ENCODE results near the gene PRPF4. TPM values are rescaled to one million over a fixed set of nuclear protein-coding genes. Genes with fewer than 3 reads are reported as not detected.

Gene PRPF4
- total and polyA plus RNA-seq, 9 of the 15 experiments (the other 6 are each of a cell fraction or from before 2014, with no cell fraction given) = 25.8 to 66.0 (median 39.8) TPM

DNA sequence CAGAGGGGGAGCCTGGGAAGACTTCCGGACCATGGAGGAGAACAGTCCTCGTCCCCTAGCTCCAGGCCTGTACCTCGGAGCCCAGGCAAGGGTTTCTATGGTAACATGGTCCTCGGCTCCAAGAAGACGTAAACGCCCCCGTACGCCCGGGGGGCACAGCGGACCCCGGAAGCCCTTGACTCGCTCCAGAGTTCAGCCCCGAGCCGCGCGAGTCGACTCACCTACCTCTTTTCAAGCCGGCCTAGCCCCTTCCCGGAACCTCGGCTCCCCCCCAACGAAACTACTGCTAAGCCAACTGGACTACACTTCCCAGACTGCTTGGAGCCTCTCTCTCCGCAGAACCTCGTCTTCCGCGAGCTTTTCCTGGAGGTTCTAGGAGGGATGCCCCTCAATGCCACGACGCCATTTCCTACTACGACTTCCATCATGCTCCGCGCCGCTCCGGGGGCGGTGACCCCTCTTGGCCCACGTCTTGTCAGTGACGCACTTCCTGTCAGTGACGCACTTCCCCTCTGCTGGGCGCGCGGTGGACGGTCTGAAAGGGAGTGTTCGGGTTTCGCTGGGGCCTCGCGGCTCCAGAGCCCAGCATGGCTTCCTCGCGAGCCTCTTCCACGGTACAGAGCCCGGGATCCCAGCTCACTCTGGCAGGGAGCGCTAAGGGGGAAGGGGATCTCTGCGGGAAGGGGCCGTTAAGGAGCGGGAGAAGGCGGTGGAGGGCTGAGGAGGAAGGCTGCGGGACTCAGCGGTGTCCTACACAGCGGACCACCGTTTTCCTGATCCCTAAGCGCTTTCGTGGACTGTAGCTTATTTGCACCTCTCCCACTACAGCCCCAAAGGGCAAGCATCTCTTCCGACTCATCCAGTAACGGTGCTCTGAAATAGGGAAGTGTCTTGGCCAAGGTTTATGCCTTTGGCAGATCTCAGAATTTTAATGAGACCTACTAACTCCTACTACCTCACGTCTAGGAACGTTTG lies at the start of gene PRPF4, which contains the start of gene CDC26 (continued):
- TF ChIP-seq, protein P1, sequence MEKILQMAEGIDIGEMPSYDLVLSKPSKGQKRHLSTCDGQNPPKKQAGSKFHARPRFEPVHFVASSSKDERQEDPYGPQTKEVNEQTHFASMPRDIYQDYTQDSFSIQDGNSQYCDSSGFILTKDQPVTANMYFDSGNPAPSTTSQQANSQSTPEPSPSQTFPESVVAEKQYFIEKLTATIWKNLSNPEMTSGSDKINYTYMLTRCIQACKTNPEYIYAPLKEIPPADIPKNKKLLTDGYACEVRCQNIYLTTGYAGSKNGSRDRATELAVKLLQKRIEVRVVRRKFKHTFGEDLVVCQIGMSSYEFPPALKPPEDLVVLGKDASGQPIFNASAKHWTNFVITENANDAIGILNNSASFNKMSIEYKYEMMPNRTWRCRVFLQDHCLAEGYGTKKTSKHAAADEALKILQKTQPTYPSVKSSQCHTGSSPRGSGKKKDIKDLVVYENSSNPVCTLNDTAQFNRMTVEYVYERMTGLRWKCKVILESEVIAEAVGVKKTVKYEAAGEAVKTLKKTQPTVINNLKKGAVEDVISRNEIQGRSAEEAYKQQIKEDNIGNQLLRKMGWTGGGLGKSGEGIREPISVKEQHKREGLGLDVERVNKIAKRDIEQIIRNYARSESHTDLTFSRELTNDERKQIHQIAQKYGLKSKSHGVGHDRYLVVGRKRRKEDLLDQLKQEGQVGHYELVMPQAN (IDR thresholded peaks at IDR 0.05; ENCODE audit: borderline replicate concordance) = peak; percentile 93
- peak; percentile 33; the same call in 1 of the 2 replicates for TF ChIP-seq ZNF324 (CRISPR knock-in tag; IDR thresholded peaks at IDR 0.05)
- TF ChIP-seq, protein P2, sequence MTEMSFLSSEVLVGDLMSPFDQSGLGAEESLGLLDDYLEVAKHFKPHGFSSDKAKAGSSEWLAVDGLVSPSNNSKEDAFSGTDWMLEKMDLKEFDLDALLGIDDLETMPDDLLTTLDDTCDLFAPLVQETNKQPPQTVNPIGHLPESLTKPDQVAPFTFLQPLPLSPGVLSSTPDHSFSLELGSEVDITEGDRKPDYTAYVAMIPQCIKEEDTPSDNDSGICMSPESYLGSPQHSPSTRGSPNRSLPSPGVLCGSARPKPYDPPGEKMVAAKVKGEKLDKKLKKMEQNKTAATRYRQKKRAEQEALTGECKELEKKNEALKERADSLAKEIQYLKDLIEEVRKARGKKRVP (CRISPR knock-in tag; IDR thresholded peaks at IDR 0.05) = no peak
- peak; percentile 6; the same call in 1 of the 2 replicates for TF ChIP-seq TCF3 (CRISPR knock-in tag; IDR thresholded peaks at IDR 0.05)
- TF ChIP-seq, protein P3, sequence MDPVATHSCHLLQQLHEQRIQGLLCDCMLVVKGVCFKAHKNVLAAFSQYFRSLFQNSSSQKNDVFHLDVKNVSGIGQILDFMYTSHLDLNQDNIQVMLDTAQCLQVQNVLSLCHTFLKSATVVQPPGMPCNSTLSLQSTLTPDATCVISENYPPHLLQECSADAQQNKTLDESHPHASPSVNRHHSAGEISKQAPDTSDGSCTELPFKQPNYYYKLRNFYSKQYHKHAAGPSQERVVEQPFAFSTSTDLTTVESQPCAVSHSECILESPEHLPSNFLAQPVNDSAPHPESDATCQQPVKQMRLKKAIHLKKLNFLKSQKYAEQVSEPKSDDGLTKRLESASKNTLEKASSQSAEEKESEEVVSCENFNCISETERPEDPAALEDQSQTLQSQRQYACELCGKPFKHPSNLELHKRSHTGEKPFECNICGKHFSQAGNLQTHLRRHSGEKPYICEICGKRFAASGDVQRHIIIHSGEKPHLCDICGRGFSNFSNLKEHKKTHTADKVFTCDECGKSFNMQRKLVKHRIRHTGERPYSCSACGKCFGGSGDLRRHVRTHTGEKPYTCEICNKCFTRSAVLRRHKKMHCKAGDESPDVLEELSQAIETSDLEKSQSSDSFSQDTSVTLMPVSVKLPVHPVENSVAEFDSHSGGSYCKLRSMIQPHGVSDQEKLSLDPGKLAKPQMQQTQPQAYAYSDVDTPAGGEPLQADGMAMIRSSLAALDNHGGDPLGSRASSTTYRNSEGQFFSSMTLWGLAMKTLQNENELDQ (CRISPR knock-in tag; IDR thresholded peaks at IDR 0.05; ENCODE audit: borderline replicate concordance) = no peak
- no peak for TF ChIP-seq IRF2 (CRISPR knock-in tag; IDR thresholded peaks at IDR 0.05)
- no peak for TF ChIP-seq RHOXF2B (CRISPR knock-in tag; conservative IDR thresholded peaks at IDR 0.05)
- no peak; a peak in 1 of 4 replicates for TF ChIP-seq KDM4B (IDR thresholded peaks at IDR 0.05; ENCODE audit: borderline replicate concordance in 2 of 2, low read depth in 1 of 2)
- peak; percentile 98 for TF ChIP-seq POLR2B (IDR thresholded peaks at IDR 0.05; ENCODE audit: low read depth, partially characterized antibody)
- TF ChIP-seq SMAD3 (CRISPR knock-in tag; conservative IDR thresholded peaks at IDR 0.05) = no peak
- TF ChIP-seq, protein P4, sequence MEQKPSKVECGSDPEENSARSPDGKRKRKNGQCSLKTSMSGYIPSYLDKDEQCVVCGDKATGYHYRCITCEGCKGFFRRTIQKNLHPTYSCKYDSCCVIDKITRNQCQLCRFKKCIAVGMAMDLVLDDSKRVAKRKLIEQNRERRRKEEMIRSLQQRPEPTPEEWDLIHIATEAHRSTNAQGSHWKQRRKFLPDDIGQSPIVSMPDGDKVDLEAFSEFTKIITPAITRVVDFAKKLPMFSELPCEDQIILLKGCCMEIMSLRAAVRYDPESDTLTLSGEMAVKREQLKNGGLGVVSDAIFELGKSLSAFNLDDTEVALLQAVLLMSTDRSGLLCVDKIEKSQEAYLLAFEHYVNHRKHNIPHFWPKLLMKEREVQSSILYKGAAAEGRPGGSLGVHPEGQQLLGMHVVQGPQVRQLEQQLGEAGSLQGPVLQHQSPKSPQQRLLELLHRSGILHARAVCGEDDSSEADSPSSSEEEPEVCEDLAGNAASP (IDR thresholded peaks at IDR 0.05) = no peak
- TF ChIP-seq, protein P5, sequence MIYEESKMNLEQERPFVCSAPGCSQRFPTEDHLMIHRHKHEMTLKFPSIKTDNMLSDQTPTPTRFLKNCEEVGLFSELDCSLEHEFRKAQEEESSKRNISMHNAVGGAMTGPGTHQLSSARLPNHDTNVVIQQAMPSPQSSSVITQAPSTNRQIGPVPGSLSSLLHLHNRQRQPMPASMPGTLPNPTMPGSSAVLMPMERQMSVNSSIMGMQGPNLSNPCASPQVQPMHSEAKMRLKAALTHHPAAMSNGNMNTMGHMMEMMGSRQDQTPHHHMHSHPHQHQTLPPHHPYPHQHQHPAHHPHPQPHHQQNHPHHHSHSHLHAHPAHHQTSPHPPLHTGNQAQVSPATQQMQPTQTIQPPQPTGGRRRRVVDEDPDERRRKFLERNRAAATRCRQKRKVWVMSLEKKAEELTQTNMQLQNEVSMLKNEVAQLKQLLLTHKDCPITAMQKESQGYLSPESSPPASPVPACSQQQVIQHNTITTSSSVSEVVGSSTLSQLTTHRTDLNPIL (CRISPR knock-in tag; IDR thresholded peaks at IDR 0.05) = no peak
- TF ChIP-seq, protein P6, sequence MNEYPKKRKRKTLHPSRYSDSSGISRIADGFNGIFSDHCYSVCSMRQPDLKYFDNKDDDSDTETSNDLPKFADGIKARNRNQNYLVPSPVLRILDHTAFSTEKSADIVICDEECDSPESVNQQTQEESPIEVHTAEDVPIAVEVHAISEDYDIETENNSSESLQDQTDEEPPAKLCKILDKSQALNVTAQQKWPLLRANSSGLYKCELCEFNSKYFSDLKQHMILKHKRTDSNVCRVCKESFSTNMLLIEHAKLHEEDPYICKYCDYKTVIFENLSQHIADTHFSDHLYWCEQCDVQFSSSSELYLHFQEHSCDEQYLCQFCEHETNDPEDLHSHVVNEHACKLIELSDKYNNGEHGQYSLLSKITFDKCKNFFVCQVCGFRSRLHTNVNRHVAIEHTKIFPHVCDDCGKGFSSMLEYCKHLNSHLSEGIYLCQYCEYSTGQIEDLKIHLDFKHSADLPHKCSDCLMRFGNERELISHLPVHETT (CRISPR knock-in tag; conservative IDR thresholded peaks at IDR 0.05 in 1 of 2, IDR thresholded peaks at IDR 0.05 in 1 of 2) = 0 out of 4 replicates have a peak, but pooled peaks of 1 of the 2 experiments have one; percentile 42
- TF ChIP-seq XRCC5 (IDR thresholded peaks at IDR 0.05; ENCODE audit: low read depth, low read length) = peak; percentile 54; the same call in 1 of the 2 replicates
- TF ChIP-seq CBFB (CRISPR knock-in tag; IDR thresholded peaks at IDR 0.05) = 0 out of 2 replicates have a peak, but pooled peaks have one; percentile 22

All from K562 (cell line).